Measurements from ENCODE around the gene TMPO.
"Not testable (repeated sequence)": the region's sequence is repeated elsewhere in the genome, so short reads cannot be mapped to it uniquely, and the experiment has no call there.

Gene TMPO

GRCh38 chr12:98578821-98579220 lies 63.4 kb downstream of the TMPO start:
- DNase-seq (ENCODE audit: low read depth in 2 of 2): no peak

DNA sequence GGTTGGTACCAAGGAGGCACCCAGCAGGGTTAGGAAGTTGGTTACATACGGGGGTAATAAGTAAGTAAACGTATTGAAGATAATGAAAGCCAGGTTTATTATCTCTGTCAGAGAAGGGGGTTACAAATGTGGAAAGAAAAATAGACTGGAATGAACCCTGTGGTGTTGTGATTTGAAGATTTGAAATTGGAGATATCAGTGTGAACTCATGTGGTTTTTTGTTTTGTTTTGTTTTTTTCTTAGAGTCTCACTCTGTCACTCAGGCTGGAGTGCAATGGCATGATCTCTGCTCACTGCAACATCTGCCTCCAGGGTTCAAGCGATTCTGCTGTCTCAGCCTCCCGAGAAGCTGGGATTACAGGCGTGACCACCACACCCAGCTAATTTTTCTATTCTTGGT lies 64.0 kb downstream of the TMPO start:
- DNase-seq (ENCODE audit: low read depth in 2 of 2): no peak

DNA sequence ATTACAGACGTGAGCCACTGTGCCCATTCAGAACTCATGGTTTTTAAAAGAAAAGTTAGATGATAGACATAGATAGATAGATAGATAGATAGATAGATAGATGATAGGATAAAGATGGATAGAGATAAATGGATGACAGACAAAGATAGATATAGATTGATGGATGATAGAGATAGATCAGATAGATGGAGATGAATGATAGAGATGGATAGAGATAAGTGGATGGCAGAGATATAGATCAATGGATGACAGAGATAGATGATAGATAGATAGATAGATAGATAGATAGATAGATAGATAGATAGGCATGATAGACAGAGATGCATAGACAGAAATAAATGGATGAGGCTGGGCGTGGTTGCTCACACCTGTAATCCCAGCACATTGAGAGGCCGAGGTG lies 64.4 kb downstream of the TMPO start:
- DNase-seq (ENCODE audit: low read depth in 2 of 2): no peak

DNA sequence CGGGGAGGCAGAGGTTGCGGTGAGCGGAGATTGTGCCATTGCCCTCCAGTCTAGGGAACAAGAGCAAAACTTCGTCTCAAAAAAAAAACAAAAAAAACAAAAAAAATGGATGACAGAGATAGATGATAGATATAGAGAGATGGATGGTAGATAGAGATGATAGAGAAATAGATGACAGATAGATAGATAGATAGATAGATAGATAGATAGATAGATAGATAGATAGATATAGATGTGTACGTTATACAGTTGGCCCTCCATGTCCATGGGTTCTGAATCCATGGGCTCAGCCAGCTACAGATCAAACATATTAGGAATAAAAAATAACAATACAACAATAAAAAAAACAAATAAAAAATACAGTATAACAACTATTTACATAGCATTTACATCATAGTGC lies 65.3 kb downstream of the TMPO start:
- DNase-seq (ENCODE audit: low read depth in 2 of 2): no peak

DNA sequence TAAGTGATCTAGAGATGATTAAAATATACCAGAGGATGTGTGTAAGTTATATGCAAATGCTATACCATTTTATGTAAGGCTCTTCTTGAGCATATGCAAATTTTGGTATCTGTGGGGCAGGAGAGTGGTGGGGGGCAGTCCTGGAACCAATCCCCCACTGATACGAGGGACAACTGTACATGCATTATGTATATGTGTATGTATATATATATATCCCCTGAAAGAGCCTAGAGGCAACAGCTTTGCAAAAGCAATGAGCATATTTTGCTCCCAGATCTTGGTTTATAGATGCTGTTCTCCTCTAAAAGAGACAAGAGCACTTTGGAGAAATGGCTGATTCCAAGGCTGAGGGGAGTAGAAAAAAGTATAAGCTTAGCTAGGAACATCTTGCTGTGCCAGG lies 65.7 kb downstream of the TMPO start:
- no peak for DNase-seq (ENCODE audit: low read depth in 2 of 2)

DNA sequence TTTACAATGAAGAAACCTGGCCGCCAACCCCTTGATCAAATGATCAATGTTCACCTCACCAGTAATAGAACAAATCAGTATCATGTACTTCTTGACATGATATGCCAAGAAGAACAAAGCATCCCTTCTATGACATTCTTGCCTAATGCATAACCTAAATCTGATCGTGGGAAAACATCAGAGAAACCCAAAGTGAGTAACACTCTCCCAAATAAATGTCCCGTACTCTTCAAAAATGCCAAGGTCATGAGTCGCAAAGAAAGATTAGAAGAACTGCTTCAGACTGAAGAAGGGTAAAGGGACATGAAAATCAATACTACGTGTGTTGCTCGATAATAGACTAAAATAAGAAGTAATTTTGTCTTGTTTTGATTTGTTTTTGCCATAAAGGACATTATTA lies 66.7 kb downstream of the TMPO start:
- DNase-seq (ENCODE audit: low read depth in 2 of 2): no peak

DNA sequence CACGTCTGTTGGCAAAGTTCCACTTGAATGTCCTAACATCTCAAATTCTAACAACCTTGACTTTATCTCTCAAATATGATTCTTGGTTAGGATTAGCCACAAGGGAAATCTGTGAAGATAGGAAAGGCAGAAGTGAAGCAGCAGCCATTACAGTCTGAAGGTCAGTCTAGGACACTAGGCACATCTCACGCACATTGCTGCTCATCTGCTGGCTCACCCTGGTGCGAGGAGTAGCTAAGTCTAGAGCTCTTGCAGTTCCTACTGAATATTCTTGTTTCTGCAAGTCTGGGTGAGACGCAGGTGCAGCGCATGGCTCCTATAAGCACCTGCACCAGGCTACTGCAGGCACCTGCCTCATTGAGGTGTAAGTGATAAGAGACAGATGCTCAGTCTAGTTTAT lies 71.7 kb downstream of the TMPO start:
- DNase-seq (ENCODE audit: low read depth in 2 of 2): no peak

- DNase-seq (ENCODE audit: low read depth in 2 of 2): no peak
Measured at GRCh38 chr12:98591209-98591608, 75.8 kb downstream of the TMPO start.

DNA sequence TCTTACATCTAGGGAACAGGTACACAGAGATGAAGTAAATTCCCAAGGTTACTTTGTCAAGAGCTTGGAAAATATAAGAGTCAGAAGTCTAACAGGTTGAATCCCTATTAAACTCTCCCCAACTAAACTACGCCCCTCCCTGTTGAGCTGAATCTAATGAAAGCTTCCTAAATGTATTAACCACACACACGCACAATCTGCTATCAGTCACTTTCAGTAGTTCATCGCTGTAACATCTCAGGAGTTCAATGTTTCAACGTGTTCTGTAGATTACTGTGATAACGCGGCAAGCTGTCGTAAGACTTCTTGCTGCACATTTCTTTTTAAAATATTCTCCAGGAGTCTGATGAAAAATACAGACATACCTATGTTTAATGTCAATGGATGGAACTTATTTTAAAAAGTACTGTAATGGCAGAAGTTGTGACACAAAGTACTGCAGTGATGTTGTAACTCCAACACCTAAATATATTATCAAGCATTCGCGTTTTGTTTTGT lies 77.5 kb downstream of the TMPO start:
- DNase-seq (ENCODE audit: low read depth in 2 of 2): no peak

DNA sequence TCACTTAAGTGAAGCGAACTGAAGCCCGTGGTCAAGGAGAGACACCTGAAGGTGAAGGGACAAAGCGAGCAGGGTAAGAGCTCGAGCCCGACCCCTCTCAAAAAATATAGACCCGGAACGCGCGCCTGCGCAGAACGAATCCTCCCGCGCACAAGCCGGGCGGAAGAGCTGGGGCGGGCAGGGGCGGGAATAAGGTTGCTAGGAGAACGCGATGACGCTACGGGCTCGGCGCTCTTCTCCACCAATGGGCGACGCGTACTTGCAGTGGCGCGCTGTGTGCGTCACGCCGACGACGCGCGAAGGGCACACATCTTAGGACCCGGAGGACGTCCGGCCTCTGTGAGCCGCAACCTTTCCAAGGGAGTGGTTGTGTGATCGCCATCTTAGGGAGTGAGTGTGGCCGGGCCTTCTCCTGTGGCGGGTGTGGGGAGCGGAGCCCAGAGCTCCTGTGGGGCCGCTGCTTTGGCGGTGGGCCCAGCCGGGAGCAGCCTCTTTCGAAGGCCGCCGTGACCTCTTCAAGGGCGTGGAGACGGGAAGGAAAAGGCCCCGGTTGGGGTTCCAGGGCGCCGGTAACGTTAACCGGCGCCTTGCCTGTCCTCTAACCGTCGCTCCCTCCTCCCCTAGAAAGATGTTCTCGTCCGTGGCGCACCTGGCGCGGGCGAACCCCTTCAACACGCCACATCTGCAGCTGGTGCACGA lies 78.1 kb downstream of the TMPO start, which contains the start of gene SLC25A3:
SLC25A3 (plus strand) TSS at position 336 of the 699 bp plus-strand sequence; CDS start at position 629, 293 bp downstream.
- peak; percentile 86 to 88 for DNase-seq (ENCODE audit: low read depth in 2 of 2)

GRCh38 chr12:98594050-98594835 lies 78.9 kb downstream of the TMPO start:
- no peak for DNase-seq (ENCODE audit: low read depth in 2 of 2)

GRCh38 chr12:98595243-98595988 lies 80.0 kb downstream of the TMPO start:
- no peak for DNase-seq (ENCODE audit: low read depth in 2 of 2)

DNA sequence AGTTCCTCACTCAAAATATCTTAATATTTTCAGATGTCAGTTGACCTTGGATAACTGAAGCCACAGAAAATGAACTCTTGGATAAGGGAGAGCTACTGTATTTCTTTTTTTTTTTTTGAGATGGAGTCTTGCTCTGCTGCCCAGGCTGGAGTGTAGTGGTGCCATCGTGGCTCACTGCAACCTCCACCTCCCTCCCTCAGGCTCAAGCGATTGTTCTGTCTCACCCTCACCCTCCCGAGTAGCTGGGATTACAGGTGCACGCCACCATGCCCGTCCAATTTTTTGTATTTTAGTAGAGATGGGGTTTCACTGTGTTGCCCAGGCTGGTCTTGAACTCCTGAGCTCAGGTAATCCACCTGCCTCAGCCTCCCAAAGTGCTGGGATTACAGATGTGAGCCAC lies 81.9 kb downstream of the TMPO start:
- not testable (repeated sequence) for DNase-seq (ENCODE audit: low read depth in 2 of 2)
